GM18873 (cell line): ENCODE measurements around the gene DCAF5.
A peak's percentile ranks its signal among the peaks of the same experiment; 100 is the strongest.
"Not testable (repeated sequence)": the region's sequence is repeated elsewhere in the genome, so short reads cannot be mapped to it uniquely, and the experiment has no call there.

ENCODE experiments used
- ATAC-seq: cut with Tn5 transposase; IDR thresholded peaks from one replicate; pipeline ENCODE4 v1.9.1; 2021; ENCODE audit warnings: mild to moderate bottlenecking, moderate library complexity, moderate number of reproducible peaks; ENCODE audit not compliant: unreplicated experiment, low FRiP score

Gene DCAF5, protein sequence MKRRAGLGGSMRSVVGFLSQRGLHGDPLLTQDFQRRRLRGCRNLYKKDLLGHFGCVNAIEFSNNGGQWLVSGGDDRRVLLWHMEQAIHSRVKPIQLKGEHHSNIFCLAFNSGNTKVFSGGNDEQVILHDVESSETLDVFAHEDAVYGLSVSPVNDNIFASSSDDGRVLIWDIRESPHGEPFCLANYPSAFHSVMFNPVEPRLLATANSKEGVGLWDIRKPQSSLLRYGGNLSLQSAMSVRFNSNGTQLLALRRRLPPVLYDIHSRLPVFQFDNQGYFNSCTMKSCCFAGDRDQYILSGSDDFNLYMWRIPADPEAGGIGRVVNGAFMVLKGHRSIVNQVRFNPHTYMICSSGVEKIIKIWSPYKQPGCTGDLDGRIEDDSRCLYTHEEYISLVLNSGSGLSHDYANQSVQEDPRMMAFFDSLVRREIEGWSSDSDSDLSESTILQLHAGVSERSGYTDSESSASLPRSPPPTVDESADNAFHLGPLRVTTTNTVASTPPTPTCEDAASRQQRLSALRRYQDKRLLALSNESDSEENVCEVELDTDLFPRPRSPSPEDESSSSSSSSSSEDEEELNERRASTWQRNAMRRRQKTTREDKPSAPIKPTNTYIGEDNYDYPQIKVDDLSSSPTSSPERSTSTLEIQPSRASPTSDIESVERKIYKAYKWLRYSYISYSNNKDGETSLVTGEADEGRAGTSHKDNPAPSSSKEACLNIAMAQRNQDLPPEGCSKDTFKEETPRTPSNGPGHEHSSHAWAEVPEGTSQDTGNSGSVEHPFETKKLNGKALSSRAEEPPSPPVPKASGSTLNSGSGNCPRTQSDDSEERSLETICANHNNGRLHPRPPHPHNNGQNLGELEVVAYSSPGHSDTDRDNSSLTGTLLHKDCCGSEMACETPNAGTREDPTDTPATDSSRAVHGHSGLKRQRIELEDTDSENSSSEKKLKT

DNA sequence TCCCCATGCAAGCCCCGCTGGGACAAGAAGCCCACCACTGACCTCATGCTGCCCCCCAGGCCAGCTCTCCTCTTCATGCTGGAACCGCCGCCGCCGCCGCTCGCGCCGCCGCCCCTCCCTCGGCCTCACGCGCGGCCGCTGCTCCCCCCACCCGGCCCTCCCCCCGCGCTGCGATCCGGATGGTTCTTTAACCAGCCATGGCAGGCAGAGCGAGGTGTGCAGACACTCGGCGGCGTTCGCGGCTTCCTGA, at the start of gene DCAF5:
Gene DCAF5, minus strand, starts transcription at position 218 of the 250 bp plus-strand sequence. Its CDS starts 141 bp downstream, at position 77.
- ATAC-seq = peak; percentile 67

DNA sequence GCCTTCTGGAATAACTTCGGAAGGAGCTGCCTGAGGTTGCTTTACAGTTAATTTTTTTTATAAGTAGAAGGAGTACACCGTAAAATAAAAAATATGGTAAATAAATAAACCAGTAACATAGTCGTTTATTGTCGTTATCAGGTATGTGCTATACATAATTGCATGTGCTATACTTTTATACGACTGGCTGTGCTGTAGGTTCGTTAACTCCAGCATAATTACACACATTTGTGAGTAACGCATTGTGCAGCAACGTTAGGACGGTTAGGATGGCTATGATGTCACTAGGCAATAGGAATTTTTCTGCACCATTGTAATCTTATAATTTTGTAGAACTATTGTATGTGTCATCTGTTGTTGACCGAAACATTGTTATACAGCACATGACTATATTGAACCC, 46.9 kb upstream of the DCAF5 start:
- ATAC-seq = no peak

DNA sequence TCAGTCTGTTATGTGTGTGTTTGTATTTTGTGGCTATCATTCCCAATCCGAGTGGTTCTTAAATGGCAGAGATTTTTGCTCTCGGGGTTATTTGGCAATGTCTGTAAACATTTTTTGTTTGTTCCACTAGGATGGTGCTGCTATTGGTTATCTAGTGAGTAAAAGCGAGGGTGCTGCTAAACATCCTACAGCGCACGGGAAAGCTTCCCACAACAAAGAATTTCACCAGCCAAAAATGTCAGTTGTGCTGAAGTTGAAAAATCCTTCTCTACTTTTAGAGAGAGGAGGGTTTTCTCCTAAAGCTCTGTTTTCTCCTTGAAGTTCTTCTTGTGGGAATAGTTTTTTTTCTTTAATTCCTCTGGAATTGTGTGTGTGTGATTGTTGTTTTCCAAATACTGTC, 40.8 kb upstream of the DCAF5 start:
- no peak for ATAC-seq

DNA sequence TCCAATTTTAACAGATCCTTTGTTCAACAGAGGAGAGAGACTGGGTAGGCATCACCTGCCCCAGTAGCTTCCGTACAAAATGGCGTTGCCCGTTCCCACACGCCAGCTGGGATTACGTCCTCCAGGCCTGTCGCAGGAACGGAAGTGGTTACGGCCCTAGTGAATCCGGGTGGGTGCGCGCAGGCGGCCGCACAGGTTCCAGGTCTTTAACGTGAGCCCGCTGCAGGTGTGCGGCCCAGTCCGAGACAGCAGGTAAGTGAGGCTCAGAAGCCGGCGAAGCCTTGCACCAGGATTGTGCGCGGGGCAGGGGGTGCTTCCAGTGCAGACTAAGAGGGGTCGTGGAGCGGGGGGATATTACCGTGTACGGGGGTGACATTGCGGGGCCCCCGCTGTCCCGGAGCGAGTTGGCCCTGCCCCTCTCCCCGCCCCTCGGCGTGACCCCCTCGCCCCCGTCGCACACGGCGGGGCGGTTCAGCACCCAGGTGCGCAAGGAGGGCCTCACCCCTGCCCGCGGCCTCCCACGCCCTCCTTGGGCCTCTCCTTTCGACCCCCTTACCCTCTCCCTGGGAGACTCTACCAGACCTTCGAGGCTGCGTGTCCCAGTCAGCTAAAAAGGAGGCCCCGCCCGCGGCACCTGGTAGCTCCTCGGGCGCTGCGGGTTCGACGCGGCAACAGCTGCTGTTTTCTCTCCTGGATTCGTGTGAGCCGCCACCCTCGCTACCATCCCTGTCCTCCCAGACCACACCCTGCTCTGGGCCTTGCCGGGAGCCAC, 38.6 kb upstream of the DCAF5 start, which contains the start of gene EXD2:
Gene EXD2, plus strand, starts transcription at position 159 of the 772 bp plus-strand sequence. CDS start 17,973 bp downstream, outside the sequence.
- peak; percentile 70 for ATAC-seq

DNA sequence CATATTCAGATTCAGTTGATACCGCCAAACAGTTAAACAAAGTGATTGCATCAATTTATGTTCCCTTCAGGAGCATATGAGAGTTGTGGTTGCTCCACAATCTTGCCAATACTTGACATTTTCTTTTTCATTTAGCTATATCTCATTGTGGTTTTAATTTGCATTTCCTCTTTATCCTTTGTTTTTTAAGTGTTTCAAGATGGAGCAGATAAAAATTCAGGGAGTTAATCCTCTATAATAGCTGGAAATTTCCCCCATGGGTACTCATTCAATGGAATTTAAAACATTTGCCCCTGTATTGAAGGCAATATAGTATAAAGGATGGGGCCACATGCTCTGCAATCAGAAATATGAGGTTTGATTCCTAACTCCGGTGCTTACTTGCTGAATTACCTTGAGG, 37.3 kb upstream of the DCAF5 start:
- ATAC-seq = no peak

DNA sequence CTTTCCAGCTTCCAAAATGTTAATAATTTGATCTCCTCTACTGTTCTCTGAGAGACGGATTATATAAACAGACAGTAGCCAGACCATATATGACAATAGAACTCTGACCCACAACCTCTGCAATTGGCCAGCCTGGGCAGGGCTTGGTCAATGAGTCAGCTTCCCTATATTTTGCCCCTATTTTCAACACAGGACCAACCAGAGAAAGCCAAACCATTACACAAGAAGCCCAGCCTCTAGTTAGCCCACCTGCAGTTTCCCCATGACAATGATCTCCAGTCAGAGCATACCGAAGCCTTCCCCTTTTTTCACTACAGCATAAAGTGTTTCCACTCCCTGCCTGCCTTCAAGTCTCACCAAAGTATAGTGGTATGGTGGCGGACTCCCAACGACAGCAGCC, 30.8 kb upstream of the DCAF5 start:
- no peak for ATAC-seq

DNA sequence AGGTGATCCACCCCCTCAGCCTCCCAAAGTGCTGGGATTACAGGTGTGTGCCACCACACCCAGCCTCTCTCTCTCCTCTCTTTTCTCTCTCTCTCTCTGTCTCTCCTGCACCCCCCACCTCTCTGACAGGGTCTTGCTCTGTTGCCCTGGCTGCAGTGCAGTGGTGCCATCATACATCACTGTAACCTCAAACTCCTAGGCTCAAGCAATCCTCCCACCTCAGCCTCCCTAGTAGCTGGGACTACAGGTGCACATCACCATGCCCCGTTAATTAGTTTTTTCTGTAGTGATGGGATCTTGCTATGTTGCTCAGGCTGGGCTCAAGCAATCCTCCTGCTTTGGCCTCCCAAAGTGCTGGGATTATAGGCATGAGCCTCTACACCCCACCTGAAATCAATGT, 29.7 kb upstream of the DCAF5 start:
- not testable (repeated sequence) for ATAC-seq

DNA sequence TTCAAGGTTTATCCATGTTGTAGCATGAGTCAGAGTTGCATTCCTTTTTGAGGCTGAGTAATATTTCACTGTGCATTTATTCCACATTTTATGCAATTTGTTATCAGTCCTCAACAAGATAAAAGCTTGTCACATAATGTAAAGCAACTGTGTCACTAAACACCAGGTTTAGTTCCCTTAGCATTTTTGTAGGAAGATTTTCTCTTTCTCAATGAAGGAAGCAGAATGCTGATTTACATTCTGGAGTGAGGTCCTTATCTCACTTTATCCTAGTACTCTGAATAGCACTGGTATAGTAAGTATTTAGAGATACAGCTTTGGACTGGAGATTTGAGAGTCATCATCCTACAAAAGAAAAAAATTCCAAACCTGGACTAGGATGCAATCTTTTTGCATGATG, 28.6 kb upstream of the DCAF5 start:
- ATAC-seq = no peak

DNA sequence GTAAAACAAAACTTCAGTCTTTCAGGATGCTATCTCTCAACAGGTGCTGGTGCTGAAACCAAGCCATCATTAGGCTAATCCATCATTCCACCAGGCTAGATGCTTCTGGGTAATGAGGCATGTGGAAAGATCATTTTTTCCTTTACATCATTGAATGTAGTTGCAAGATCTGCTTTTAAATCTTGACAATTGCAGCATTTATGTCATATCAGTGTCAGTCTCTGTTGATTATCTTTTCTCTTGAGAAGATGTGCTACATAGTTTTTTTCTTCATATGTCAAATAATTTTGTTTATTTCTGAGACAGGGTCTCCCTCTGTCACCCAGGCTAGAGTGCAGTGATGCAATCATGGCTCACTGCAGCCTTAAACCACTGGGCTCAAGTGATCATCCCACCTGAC, 22.2 kb upstream of the DCAF5 start:
- no peak for ATAC-seq

DNA sequence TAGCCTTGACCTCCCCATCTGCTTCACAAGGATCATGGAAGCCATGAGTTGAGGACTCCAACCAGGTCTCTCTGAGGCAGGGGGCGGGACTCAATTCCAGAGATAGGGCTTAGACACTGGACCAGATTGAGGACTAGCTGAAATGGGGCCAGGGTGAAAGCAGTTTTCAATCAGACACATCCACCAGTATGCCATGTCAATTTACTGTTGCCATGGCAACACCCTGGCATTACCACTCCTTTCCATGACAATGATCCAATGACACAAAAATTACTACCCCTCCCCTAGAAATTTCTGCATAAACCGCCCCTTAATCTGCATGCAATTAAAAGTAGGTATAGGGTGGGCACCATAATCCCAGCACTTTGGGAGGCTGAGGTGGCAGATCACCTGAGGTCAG, 18.6 kb upstream of the DCAF5 start:
- ATAC-seq = no peak

DNA sequence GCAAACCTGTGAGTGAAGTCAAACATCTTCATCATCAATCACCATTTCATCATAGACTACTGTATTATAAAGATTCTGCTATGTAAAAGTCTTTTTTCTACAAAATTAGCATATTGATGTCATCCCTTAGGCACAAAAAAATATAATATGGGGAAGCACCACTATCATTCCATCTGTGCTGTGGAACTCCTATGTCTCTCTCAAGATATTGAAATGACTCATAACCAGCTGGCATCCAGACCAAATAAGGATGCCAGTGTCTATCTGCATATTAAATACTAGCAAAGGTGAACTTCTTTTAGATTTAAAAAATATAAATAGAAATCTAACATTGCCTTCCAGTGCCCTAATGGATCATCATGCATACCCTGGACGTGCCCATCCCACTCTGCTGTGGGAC, 17.9 kb upstream of the DCAF5 start:
- ATAC-seq = no peak

DNA sequence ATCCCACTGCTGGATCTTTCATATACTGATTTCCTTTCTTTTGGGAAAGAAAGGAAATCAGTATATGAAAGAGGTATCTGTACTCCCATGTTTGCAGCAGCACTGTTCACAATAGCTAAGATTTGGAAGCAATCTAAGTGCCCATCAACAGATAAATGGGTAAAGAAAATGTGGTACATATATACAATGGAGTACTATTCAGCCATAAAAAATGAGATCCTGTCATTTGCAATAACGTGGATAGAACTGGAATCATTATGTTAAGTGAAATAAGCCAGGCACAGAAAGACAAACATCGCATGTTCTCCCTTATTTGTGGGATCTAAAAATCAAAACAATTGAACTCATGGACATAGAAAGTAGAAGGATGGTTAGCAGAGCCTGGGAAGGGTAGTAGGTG, 12.9 kb upstream of the DCAF5 start:
- ATAC-seq = not testable (repeated sequence)

DNA sequence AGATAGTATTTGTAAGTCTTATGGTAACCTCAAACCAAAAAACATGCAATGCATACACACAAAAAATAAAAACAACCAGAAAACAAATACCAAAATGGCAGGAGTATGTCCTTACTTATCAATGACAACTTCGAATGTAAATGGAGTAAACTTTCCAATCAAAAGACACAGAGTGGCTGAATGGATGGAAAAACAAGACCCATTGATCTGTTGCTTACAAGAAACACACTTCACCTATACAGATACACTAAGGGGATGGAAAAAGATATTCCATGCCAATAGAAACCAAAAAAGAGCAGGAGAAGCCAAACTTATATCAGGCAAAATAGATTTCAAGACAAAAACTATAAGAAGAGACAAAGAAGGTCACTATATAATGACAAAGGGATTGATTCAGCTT, 8.7 kb upstream of the DCAF5 start:
- no peak for ATAC-seq

DNA sequence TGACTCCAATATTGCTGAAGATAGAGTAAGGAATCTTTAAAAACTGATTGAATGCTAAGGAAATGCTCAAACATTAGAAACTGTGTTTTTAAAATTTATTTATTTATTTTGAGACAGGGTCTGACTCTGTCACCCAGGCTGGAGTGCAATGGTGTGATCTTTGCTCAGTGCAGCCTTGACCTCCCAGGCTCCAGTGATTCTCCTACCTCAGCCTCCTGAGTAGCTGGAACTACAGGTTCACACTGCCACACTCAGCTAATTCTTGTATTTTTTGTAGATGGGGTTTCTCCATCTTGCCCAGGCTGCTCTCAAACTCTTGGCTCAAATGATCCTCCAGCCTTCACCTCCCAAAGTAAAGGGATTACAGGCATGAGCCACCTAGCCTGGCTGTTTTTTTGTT, 3.3 kb upstream of the DCAF5 start:
- no peak for ATAC-seq

DNA sequence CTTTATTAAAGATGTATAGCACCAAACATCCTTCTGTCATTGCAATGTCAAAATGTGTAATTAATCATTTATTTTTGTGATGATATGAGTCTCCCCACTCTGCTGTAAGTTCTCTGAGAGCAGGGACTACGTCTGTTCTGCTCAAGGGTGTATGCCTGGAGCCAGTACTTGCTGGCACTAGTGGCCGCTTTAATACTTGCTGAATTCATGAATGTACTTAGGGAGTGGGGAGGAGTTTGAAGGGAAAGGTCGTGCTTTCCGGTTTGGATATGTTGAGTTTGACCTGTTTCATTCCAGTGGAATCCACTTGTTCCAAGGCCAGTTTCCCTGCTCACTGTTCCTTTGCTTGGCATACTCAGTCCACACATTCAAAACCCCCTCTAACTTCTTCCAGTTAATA, 1.9 kb upstream of the DCAF5 start:
- ATAC-seq = no peak

DNA sequence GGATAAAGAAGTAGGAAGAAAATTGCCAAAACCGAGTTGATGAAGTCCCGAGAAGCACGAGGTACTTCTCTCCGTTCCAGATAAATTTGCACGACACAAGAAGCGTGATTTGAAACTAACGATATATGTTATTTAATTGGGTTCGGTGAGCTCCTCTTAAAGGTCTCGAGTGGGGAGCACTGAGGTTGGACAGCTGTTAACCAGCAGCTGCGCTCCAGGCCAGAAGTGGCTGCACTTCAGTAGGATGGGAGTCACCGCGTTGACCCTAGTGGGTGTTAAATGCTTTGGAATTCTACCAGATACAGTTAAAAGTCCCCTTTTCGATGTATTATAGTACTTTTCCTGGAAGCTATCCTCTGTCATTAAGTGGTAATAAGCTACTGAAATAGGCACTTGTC, 953 bp upstream of the DCAF5 start:
- ATAC-seq = no peak

DNA sequence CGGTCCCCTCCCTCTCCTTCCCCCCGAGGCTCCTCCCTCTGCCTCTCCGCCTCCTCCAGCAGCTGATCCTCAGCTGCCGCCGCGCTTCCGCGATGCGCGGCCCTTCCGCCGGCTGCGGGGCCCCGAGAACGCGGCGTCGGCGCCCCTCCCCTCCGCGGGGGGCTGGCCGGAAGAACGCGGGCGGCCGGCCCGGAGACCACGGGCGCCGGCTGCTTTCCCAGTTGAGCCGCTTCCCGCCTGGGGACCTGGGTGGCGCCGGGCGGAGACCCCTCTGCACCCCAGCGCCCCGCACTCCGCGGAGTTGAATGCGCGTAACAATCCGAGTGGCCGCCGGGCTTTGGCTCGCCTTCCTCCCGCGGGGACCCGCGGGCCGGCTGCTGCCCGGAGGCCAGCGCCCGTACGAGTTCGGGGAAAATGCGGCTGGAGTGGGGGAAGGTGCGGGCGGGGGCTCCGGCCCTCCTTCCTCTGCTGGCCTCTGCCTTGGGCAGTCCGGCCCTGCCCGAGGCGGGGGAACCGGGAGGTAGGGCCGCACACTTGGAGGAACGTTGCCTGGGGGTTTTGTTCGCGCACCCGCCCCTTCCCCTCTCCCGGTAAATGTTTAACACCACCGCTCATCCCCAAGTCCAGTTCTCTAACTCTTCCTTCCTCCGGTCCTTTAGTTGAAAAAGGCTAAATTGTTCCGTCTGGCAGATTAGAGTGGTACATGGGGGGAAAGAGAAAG, 393 bp upstream of the DCAF5 start:
- no peak for ATAC-seq

DNA sequence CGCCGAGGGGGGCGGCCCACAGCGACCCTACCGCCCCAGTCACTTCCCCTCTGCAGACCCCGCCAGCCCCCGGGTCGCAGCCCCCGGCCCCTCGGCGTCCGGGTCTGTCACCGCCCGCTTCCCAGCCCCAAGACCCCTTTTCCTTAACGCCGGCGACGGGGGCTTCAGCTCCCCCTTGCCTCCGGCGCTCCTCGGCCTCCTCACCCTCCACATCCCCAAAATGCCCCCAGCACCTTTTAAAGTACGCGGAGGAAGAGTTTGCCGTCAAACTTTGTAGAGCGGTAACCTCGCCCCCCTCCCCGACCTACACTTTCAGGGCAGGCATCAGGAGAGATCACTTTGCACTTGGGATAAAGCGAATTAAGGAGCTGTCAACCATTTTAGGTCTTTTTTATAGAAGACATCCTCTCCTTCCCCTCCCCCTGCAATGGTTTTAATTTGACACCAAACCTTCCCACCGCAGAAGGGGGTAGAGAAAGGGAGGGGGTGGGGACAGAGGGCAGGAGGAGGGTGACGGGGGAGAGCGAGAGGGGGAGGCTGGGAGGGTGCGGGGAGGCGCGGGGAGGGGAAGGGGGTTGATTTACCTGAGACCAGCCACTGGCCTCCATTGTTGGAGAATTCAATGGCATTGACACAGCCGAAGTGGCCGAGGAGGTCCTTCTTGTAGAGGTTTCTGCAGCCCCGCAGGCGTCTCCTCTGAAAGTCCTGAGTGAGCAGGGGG, 578 bp downstream of the DCAF5 start:
- no peak for ATAC-seq

DNA sequence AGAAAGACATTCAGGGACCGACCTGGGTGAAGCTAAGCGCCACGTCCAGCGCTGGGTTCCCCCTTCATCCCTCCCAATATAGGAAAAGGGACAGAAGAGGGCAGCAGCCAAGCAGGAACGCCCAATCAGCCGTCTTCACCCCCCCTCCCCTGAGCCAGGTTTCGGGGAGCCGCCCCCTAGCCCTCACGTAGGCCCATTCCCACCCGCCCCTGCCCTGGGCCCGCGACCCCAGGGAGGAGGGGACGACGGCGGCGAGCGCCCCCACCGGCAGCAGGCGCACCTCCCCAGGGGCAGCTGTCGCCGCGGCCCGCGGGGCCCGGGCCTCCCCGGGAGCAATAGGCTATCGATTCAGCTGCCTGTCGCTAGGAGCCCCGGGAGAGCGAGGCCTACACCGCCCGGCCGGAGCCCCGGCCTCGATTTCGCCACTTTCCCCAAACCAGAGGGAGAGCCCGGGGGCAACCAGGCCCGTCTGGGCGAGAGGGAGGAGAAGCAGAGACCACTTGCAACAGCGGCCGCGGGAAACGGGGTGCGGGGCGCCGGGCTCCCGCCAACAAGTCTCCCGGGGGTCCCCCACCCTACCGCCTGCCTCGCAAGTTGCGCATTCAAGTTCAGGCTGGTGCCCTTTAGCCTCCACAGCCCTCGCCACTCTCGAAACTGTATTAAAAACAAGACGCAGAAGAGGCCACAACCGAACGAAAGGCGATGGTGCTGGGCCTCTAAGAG, 1.3 kb downstream of the DCAF5 start:
- no peak for ATAC-seq
